NT2/D1 (cell line): Measurements from ENCODE around the gene RGPD8.
"Not testable (repeated sequence)": the region's sequence is repeated elsewhere in the genome, so short reads cannot be mapped to it uniquely, and the experiment has no call there.

ENCODE experiments used
- DNase-seq: peaks from one replicate; pipeline ENCODE4 v3.0.0-alpha.2; 2011; ENCODE audit warnings: low read depth, low spot score
- H3K27me3 ChIP-seq: 2 replicates; pipeline ENCODE4 v1.6.0; 2011; ENCODE audit warnings: mild to moderate bottlenecking; ENCODE audit not compliant: insufficient read length, insufficient read depth
- H3K36me3 ChIP-seq: 2 replicates; pipeline ENCODE4 v1.6.1; 2011; ENCODE audit warnings: mild to moderate bottlenecking, low read length, mixed read lengths; ENCODE audit not compliant: insufficient read depth, insufficient read length
- H3K4me1 ChIP-seq: 2 replicates; pipeline ENCODE4 v1.5.1; 2011; ENCODE audit not compliant: insufficient read depth, insufficient read length
- H3K4me3 ChIP-seq: 2 replicates; pipeline ENCODE4 v1.5.1; 2011; ENCODE audit warnings: low read depth; ENCODE audit not compliant: insufficient read length
- H3K9ac ChIP-seq: 2 replicates; pipeline ENCODE4 v1.6.0; 2011; ENCODE audit warnings: low read depth; ENCODE audit not compliant: insufficient read length
- H3K9me3 ChIP-seq: 2 replicates; pipeline ENCODE4 v1.5.1; 2011; ENCODE audit warnings: mild to moderate bottlenecking, low read length; ENCODE audit not compliant: insufficient read depth
- SUZ12 ChIP-seq: IDR thresholded peaks from 2 replicates; pipeline ENCODE4 v1.6.1; 2011; ENCODE audit not compliant: insufficient read length, insufficient read depth; ENCODE audit errors: extremely low read depth
- YY1 ChIP-seq: IDR thresholded peaks from 2 replicates; pipeline ENCODE4 v1.6.1; 2011; ENCODE audit not compliant: insufficient read length, insufficient read depth
- ZNF274 ChIP-seq: IDR thresholded peaks from 2 replicates; pipeline ENCODE4 v1.6.1; 2011; ENCODE audit warnings: mild to moderate bottlenecking, low read depth, low read length

RGPD8 gene

DNA sequence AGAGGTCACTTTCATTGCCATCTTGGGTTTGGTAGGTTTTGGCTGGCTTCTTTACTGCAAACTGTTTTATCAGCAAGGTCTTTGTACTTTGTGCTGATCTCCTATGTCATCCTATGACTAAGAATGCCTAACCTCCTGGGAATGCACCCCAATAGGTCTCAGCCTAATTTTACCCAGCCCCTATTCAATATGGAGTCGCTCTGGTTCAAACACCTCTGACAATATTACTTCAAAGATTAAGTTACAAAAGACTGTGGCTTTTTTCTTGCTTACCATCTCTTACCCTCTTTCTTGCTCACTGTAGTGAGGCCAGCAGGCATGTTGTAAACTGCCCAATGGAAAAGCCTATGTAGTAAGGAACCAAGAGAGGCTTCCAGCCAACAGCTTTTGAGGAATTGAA is 17.9 kb upstream of the RGPD8 start:
- H3K4me3 ChIP-seq, result no peak overlapping the region
- no peak for TF ChIP-seq YY1
- TF ChIP-seq ZNF274, result no peak
- H3K4me1 ChIP-seq, result no peaks in the 10 kb centered on the region
- no peaks in the 10 kb centered on the region for H3K36me3 ChIP-seq
- H3K9me3 ChIP-seq, result no peaks in the 10 kb centered on the region
- H3K9ac ChIP-seq, result no peak overlapping the region
- no peaks in the 10 kb centered on the region for H3K27me3 ChIP-seq
- DNase-seq, result no peak

- Histone ChIP-seq H3K9ac (no peak overlapping the region), H3K9me3 (no peaks in the 10 kb centered on the region), H3K4me3 (no peak overlapping the region), H3K36me3 (no peaks in the 10 kb centered on the region), H3K27me3 (no peaks in the 10 kb centered on the region), H3K4me1 (no peaks in the 10 kb centered on the region)
- no peak for DNase-seq
- TF ChIP-seq SUZ12 (no peak), ZNF274 (no peak), YY1 (no peak)
These were observed 16.4 kb upstream of the RGPD8 start for GRCh38 chr2:112449854-112450253.

DNA sequence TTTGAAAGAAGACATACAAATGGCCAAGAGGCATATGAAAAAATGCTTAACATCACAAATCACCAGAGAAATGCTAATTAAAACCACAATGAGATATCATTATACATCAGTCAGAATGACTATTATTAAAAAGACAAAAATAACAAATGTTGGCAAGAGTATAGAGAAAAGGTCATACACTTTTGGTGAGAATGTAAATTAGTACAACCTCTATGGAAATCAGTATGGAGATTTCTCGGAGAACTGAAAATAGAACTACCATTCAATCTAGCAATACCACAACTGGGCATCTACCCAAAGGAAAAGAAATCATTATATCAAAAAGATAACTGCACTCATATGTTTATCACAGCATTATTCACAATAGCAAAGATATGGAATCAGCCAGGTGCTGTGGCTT is 10.8 kb upstream of the RGPD8 start:
- H3K27me3 ChIP-seq, DNase-seq, H3K4me1 ChIP-seq, H3K9ac ChIP-seq, H3K4me3 ChIP-seq, H3K36me3 ChIP-seq, H3K9me3 ChIP-seq: not testable (repeated sequence)

DNA sequence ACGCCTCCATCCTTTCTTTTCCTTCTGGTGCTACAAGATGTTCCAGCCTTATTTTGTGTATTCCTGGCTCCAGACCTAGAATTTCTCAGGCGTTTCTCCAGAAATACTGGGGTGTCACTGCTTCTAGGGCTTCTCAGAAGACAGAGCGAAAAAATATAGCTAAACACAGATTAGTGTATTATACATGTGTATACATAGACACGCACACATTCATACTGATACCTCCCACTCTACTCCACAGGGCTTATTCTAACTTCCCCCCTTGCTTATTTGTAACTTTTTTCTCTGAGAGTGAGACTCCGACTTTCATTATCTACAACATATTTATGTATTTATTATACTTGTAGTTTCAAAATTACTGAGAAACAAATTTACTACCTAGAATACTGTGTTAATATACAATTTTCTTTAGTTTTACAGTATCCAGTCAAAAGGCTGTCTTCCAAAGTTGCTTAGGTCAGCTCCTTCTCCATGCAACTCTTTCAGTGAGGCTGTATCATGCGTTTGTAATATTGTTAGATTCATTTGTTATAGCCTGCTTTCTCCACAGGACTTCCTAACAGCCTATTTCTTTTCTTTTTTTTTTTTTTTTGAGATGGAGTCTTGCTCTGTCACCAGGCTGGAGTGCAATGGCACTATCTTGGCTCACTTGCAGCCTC is 5.3 kb upstream of the RGPD8 start:
- not testable (repeated sequence) for DNase-seq, H3K36me3 ChIP-seq

GRCh38 chr2:112437405-112437831 is 4.0 kb upstream of the RGPD8 start:
- H3K4me1 ChIP-seq, H3K9ac ChIP-seq, DNase-seq, H3K36me3 ChIP-seq, H3K4me3 ChIP-seq, H3K27me3 ChIP-seq, H3K9me3 ChIP-seq: not testable (repeated sequence)

More for the DNA sequence above, 5.3 kb upstream of the RGPD8 start:
- H3K27me3 ChIP-seq, H3K4me3 ChIP-seq, H3K4me1 ChIP-seq, H3K9ac ChIP-seq, H3K9me3 ChIP-seq: not testable (repeated sequence)

- H3K4me3 ChIP-seq, H3K9ac ChIP-seq, H3K9me3 ChIP-seq: not testable (repeated sequence)
These were observed 3.5 kb upstream of the RGPD8 start for GRCh38 chr2:112436993-112437392.

GRCh38 chr2:112435716-112436431 is 2.4 kb upstream of the RGPD8 start:
- DNase-seq, H3K4me1 ChIP-seq, H3K9ac ChIP-seq, H3K36me3 ChIP-seq, H3K4me3 ChIP-seq, H3K9me3 ChIP-seq, H3K27me3 ChIP-seq: not testable (repeated sequence)

More at GRCh38 chr2:112436993-112437392, 3.5 kb upstream of the RGPD8 start:
- not testable (repeated sequence) for DNase-seq, H3K36me3 ChIP-seq, H3K4me1 ChIP-seq, H3K27me3 ChIP-seq

GRCh38 chr2:112434890-112435715 is 1.7 kb upstream of the RGPD8 start:
- H3K36me3 ChIP-seq, H3K9ac ChIP-seq, DNase-seq, H3K4me1 ChIP-seq, H3K4me3 ChIP-seq, H3K9me3 ChIP-seq, H3K27me3 ChIP-seq: not testable (repeated sequence)
